Caco-2 (cell line): ENCODE measurements around the gene ARMC2. TPM values are rescaled to one million over a fixed set of nuclear protein-coding genes. Genes with fewer than 3 reads are reported as not detected.

Source experiments
- BruUV-seq: library from RNA; stranded (reverse); fragments of 400-500 nt; replicated peaks from 2 replicates; lab custom pipeline; 2021; lab: Mats Ljungman, UMichigan
- CTCF ChIA-PET: fragments of 300-600 bp; sonication (Branson Sonifier 250); formaldehyde crosslinking; loops from one replicate; lab custom pipeline; 2022; ENCODE audit warnings: antibody characterized with exemption; lab: Charles Lee
- POLR2A ChIA-PET: fragments of 300-600 bp; sonication (Branson Sonifier 250); formaldehyde crosslinking; loops from one replicate; lab custom pipeline; 2022; ENCODE audit warnings: antibody characterized with exemption; lab: Charles Lee
- DNase-seq, 2 experiments: peaks; one replicate each; pipeline versions ENCODE4 v3.0.0 to v3.0.0-alpha.2; 2020 to 2022
- H3K27me3 ChIP-seq: replicated peaks from 2 replicates; pipeline ENCODE4 v1.6.0; 2011; ENCODE audit warnings: low read length; ENCODE audit not compliant: control insufficient read depth, insufficient read depth
- H3K36me3 ChIP-seq: 2 replicates; pipeline ENCODE4 v1.5.1; 2011; ENCODE audit warnings: low read length; ENCODE audit not compliant: control insufficient read depth, insufficient read depth
- H3K4me1 ChIP-seq: fragments of 250-450 bp; sonication (Bioruptor Pico); 2 replicates; pipeline ENCODE4 v1.5.1; 2020; ENCODE audit warnings: mild to moderate bottlenecking
- H3K4me3 ChIP-seq: 2 replicates; pipeline ENCODE4 v1.5.1; 2011; ENCODE audit warnings: low read depth, mild to moderate bottlenecking, control low read depth, low read length
- H3K9me3 ChIP-seq: fragments of 250-450 bp; sonication (Bioruptor Pico); 2 replicates; pipeline ENCODE4 v1.5.1; 2020; ENCODE audit warnings: mild to moderate bottlenecking, moderate library complexity
- H3K27ac Mint-ChIP-seq: one replicate; pipeline ENCODE4 v1.8.0; 2022; ENCODE audit warnings: mixed read lengths; ENCODE audit not compliant: unreplicated experiment
- H3K27me3 Mint-ChIP-seq: one replicate; pipeline ENCODE4 v1.8.0; 2022; ENCODE audit warnings: mixed read lengths; ENCODE audit not compliant: insufficient read depth, unreplicated experiment
- H3K36me3 Mint-ChIP-seq: one replicate; pipeline ENCODE4 v1.8.0; 2022; ENCODE audit warnings: mild to moderate bottlenecking, mixed read lengths; ENCODE audit not compliant: insufficient read depth, unreplicated experiment
- H3K4me1 Mint-ChIP-seq: one replicate; pipeline ENCODE4 v1.8.0; 2022; ENCODE audit warnings: low read depth, mixed read lengths; ENCODE audit not compliant: unreplicated experiment
- H3K4me3 Mint-ChIP-seq: one replicate; pipeline ENCODE4 v1.8.0; 2022; ENCODE audit warnings: mild to moderate bottlenecking, moderate library complexity, mixed read lengths; ENCODE audit not compliant: unreplicated experiment
- H3K9me3 Mint-ChIP-seq: one replicate; pipeline ENCODE4 v1.8.0; 2022; ENCODE audit warnings: mixed read lengths; ENCODE audit not compliant: unreplicated experiment
- CTCF ChIP-seq, 2 experiments: fragments of 200-600 bp in 1 of 2; IDR thresholded peaks; 1 replicate in 1 of 2; 2 replicates in 1 of 2; pipeline versions ENCODE4 v1.5.1 to v1.8.0; 2011 to 2022; ENCODE audit warnings: antibody characterized with exemption in 1 of 2, control low read depth in 1 of 2, inconsistent platforms in 1 of 2, low read depth in 1 of 2, low read length in 1 of 2, mild to moderate bottlenecking in 1 of 2, moderate library complexity in 1 of 2; ENCODE audit not compliant: insufficient read depth in 1 of 2, severe bottlenecking in 1 of 2, unreplicated experiment in 1 of 2
- intact Hi-C: fragments of 100-400 bp; cut with micrococcal nuclease; formaldehyde crosslinking; loops from one replicate; pipeline ENCODE4 v1.10.0; 2022; ENCODE audit not compliant: unreplicated experiment
- total RNA-seq: library from RNA; stranded (reverse); gene quantifications from 2 replicates; pipeline ENCODE4 v1.2.3, GENCODE V29; 2022

ARMC2 gene
- total RNA-seq, 1 experiment from 2014 or later = 7.8 TPM

GRCh38 chr6:108989700-108990099 is 141.5 kb downstream of the ARMC2 start:
- Histone ChIP-seq H3K36me3 (peaks cover 2% of the 10 kb centered on the region), H3K9me3 (no peaks in the 10 kb centered on the region), H3K27me3 (no peaks in the 10 kb centered on the region), H3K4me1 (peaks cover 31% of the 10 kb centered on the region), H3K4me3 (no peak overlapping the region)
- TF ChIP-seq CTCF (IDR thresholded peaks at IDR 0.05; ENCODE audit: insufficient read depth in 1 of 2, low read depth in 1 of 2, low read length in 1 of 2, severe bottlenecking in 1 of 2, unreplicated experiment in 1 of 2) = no peak
- Mint-ChIP-seq H3K9me3 (no peaks in the 10 kb centered on the region), H3K36me3 (peaks cover 32% of the 10 kb centered on the region), H3K27ac (peak overlapping the region; percentile 82), H3K4me1 (peaks cover 33% of the 10 kb centered on the region), H3K4me3 (peak overlapping the region; percentile 29), H3K27me3 (no peaks in the 10 kb centered on the region)
- peak; percentile 71 to 80 for DNase-seq
- no TSS peak for BruUV-seq
- intact Hi-C loops = loop anchor here (1.0 kb wide), 2 partner anchors 18 to 85 kb away; no protein-coding TSS in a partner anchor
- ChIA-PET POLR2A (interaction anchor here (1.0 kb wide), 2 partner anchors 19 to 393 kb away, joined by 3 to 5 read pairs; partner anchors contain the start of gene CD164), CTCF (no interaction called here)

DNA sequence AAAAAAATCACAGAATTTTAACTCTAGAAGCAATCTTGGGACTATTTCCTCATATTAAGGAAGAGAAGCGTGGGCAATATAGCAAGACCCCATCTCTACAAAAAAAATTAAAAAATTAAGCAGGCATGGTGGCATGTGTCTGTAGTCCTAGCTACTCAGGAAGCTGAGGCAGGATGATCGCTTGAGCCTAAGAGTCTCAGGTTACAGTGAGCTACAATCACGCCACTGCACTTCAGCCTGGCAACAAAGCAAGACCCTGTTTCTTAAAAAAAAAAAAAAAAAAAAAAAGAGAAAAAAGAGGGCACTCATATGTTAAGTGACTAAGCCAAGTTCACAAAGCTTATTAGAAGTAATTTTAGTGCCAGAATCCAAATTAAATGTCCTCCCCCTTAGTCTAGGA is 145.7 kb downstream of the ARMC2 start:
- Mint-ChIP-seq H3K27ac (no peak overlapping the region), H3K4me3 (no peak overlapping the region), H3K36me3 (peaks cover 23% of the 10 kb centered on the region), H3K4me1 (peaks cover 22% of the 10 kb centered on the region), H3K27me3 (no peaks in the 10 kb centered on the region), H3K9me3 (no peaks in the 10 kb centered on the region)
- ChIA-PET POLR2A (no interaction called here), CTCF (no interaction called here)
- H3K9me3 ChIP-seq = no peaks in the 10 kb centered on the region
- TF ChIP-seq CTCF (IDR thresholded peaks at IDR 0.05; ENCODE audit: insufficient read depth in 1 of 2, low read depth in 1 of 2, low read length in 1 of 2, severe bottlenecking in 1 of 2, unreplicated experiment in 1 of 2) = no peak
- DNase-seq = no peak
- no peaks in the 10 kb centered on the region for H3K27me3 ChIP-seq
- peaks cover 18% of the 10 kb centered on the region for H3K4me1 ChIP-seq
- intact Hi-C loops = no loop called here
- H3K36me3 ChIP-seq = peaks cover 3% of the 10 kb centered on the region
- H3K4me3 ChIP-seq = no peak overlapping the region
- no TSS peak for BruUV-seq

DNA sequence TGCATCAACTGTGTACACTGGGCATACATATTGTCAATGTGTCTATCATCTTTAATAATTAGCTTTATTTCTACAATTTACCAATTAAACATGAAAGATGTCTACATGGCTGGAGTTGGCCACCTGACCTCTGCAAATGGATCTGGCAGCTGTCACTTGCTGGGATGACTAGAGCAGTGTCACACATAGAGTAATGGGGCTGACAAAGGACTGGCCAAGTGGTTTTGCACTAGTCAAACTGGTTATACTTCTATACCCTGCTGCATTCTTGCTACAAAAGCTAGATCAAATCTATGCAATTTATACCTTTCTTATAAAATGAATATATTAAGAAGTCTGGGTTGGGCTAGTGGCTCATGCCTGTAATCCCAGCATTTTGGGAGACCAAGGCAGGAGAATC is 147.1 kb downstream of the ARMC2 start:
- no peak overlapping the region for H3K4me3 ChIP-seq
- intact Hi-C loops = no loop called here
- no TSS peak for BruUV-seq
- peaks cover 6% of the 10 kb centered on the region for H3K4me1 ChIP-seq
- Mint-ChIP-seq H3K9me3 (no peaks in the 10 kb centered on the region), H3K27ac (no peak overlapping the region), H3K27me3 (no peaks in the 10 kb centered on the region), H3K4me1 (peaks cover 16% of the 10 kb centered on the region), H3K36me3 (peaks cover 31% of the 10 kb centered on the region), H3K4me3 (no peak overlapping the region)
- CTCF ChIA-PET = no interaction called here
- TF ChIP-seq CTCF (IDR thresholded peaks at IDR 0.05; ENCODE audit: insufficient read depth in 1 of 2, low read depth in 1 of 2, low read length in 1 of 2, severe bottlenecking in 1 of 2, unreplicated experiment in 1 of 2) = no peak
- no peak for DNase-seq
- H3K36me3 ChIP-seq = peaks cover 3% of the 10 kb centered on the region; the same call in 1 of the 2 replicates
- POLR2A ChIA-PET = no interaction called here
- H3K27me3 ChIP-seq = no peaks in the 10 kb centered on the region
- no peaks in the 10 kb centered on the region for H3K9me3 ChIP-seq
